SHP77 treated with DMSO at 0.1 percent for 48 hours (cell line): ENCODE measurements around the gene MLH1.

Experiments
- DNase-seq: peaks from one replicate; lab custom pipeline; 2025; lab: John Stamatoyannopoulos, UW

MLH1 gene

DNA sequence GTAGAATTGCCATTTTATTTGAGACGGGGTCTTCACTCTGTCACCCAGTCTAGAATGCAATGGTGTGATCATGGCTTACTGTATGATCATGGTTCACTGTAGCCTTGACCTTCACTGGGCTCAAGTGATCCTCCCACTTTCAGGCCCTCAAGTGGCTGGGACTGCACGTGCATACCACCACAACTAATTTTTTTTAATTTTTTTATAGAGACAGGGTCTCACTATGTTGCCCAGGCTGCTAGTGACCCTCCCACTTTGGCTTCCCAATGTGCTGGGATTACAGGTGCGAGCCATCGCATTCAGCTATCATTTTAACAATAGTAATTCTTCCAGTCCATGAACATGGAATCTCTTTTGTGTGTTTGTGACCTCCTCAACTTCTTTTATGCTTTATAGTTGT lies 12.3 kb upstream of the MLH1 start:
- DNase-seq, result no peak

DNA sequence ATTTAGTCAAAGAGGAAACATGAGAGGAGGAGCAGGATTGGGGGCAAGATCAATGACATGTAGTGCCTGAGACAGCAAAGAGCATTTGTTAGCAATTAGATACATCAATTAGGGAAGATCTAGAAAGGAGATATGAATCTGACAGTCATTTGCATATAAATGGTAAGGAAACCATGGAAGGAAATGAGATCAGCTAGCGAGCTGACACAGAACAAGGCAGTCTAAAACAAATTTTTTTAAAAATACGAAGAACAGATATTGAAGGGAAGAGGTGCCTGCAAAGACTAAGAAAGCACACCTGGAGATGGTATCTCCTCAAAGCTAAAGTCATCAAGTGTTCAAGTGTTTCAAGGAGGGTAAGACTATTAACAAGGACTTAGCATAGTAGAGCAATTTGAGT lies 5.0 kb upstream of the MLH1 start:
- DNase-seq, result no peak

DNA sequence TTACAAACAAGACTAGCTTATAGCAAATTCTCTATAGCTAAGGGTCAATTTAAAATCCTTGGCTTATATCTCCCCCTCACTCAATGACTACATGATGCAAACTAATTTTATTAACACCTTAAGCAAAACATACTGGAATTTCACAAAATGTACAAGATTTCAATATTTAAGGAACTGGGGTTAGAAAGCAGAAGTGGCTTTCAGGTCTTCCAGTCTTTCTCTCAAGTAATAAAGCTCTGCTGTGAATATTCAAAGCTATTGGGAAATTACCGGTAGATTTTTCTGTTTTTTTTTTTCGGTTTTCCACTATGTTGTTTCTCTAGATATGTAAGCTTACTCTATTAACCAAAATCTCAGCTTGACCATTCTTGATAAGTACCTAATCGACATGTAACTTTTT lies 4.3 kb upstream of the MLH1 start:
- no peak for DNase-seq

DNA sequence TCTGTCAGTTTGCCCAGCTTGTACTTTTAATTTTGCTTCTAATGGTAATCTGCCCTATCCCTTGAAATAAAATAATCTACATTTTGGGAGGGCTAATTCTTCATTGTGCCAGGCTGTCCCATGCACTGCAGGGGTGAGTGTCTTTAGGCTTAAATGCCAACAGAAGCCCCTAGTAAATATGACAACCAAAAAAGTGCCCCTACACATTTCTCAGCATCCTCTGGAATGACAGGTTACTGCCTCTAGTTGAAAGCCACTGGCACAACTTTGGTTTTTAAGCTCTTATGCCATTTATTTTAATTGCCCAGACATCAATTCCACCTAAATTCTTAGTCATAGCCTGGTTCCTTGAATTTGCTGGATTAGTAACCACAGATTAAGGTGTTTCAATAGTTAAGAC lies 3.8 kb upstream of the MLH1 start:
- no peak for DNase-seq

DNA sequence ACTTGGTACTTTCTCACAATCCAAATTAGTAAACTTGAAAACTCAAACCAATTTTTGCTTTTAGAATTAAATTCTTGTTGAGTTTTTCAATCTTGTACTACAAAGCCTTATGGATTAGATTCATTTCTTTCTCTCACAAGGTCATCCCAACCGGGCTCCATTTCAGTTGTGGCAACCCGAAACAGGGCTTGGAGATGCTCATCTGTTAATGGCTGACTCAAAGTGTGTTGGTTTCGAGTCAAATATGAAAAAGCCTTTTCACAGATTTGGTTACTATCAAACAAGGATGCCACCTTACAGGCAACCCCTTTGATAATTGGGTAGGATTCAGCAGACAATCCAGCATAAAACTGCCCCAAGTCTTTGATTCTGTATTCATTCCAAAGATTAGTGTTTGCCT lies 2.2 kb upstream of the MLH1 start:
- no peak for DNase-seq

DNA sequence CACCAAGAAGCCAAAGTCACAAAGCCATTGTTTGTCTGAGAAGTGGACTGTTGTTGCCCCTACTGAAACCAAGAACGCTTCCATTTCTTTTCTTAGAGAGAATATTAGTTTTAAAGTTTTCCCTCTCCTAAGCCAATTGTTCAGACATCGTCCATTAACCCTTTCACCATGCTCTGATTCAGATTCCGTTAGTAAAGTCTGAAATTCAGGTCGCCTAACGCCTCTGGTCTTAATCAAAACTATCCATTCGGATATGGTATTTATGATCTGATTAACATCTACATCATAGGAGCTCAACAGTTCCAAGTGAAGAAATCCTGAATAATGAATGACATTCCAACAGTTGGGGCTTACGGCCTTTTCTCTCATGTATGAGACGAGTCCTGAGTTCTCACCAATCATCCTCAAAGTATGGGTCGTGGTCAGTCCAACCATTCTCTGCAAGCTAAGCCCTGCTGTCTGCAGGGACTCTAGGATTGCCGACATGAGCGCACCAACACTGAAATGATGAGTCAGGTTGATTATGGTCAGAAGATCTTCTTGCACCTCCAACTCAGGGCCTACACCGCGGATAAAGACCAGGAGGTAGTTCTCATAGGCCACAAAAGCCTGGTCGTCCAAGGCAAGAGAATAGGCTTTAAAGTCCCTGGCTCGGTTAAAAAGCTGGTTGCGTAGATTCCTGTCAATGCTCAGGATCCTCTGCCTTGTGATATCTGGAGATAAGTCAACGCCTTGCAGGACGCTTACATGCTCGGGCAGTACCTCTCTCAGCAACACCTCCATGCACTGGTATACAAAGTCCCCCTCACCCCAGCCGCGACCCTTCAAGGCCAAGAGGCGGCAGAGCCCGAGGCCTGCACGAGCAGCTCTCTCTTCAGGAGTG lies 1.2 kb upstream of the MLH1 start:
- no peak for DNase-seq

DNA sequence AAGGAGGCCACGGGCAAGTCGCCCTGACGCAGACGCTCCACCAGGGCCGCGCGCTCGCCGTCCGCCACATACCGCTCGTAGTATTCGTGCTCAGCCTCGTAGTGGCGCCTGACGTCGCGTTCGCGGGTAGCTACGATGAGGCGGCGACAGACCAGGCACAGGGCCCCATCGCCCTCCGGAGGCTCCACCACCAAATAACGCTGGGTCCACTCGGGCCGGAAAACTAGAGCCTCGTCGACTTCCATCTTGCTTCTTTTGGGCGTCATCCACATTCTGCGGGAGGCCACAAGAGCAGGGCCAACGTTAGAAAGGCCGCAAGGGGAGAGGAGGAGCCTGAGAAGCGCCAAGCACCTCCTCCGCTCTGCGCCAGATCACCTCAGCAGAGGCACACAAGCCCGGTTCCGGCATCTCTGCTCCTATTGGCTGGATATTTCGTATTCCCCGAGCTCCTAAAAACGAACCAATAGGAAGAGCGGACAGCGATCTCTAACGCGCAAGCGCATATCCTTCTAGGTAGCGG lies 452 bp upstream of the MLH1 start, which contains the start of gene EPM2AIP1:
TSS of gene EPM2AIP1 (minus strand) at position 326 of the 520 bp plus-strand sequence. CDS start at position 272, 54 bp downstream.
- no peak for DNase-seq

DNA sequence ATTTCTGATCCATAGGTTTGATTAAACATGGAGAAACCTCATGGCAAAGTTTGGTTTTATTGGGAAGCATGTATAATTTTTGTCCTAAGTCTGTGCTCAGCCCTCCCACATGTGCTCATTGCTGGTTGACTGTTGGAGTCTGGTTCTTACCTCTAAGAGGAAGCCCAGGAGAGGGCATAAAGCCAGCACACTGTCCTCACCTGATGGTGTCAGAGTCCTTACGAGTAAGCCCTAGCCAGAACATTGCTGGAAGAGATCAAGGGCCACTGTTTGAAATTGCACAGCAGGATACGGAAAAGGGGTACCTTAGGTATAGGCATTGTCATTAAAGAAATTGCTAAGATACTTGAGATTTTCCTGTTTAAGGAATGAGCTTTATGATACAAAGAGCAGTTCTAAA lies 21.3 kb downstream of the MLH1 start:
- DNase-seq, result no peak

DNA sequence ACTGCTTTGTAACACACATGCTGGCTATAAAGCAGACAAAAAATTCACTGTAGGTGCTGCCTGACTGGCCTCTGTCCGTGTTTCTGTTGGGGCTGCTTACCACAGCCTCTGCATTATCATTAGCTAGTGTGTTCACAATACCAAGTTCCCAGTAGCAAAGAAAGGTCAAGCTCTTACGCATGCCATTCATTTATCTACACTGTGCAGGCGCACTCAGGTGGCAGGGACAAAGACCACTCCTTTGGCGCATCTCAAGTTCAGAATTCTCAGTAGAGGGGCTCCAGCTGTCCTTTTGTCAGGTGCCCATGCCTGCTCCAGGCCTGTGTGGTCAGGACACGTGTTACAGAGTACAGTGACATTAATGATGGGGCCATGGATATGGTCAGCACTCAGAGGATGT lies 22.3 kb downstream of the MLH1 start:
- DNase-seq, result no peak

DNA sequence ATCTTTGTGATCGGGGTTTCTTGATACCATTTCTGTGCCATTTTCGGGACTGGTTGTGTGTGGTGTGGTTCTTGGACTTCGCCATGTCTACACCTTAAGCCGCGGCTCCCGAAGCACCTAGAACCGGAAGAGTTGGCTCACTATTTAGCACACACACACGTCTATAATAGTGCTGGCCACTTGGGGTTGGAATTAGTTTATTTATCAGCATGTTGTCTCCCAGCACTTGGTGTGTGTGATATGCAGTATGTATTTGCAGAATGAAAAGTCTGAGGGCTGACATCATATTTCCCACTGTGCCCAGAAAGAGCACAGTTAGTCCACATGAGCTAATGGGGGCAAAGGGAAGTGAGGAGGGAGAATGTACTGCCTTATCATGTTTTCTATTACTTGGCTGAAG lies 23.6 kb downstream of the MLH1 start:
- no peak for DNase-seq

DNA sequence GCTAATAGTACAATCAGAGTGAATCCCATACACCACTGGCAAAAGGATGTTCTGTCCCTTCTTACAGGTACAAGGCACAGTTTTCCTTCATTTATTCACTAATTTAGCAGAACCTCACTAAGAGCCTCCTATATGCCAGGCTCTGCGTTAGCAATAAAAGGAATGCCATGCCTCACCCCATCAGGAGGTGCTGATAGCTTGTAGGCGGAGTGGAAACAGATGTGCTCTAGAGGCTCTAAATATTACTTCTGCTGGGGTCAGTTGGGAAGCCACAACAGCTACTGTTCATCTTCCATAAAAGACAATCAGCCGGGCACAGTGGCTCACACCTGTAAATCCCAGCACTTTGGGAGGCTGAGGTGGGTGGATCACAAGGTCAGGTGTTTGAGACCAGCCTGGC lies 24.4 kb downstream of the MLH1 start:
- no peak for DNase-seq

DNA sequence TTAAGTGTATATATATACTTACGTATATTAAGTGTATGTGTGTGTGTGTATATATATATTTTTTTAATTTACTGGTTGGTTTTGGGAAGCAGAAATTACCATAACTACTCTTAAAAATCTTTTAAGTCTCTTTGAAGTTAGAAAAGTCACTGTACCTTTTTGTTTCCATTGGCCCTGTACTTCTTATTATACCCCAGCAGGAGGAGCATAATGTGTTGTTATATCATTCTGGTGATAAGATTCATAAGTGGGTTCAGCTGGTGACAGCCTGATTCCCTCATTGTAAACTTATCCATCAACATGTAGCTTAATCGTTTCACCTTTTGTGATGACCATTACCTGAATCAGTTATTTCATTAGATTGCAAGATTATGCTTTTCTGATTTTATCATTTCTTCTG lies 30.8 kb downstream of the MLH1 start:
- DNase-seq, result no peak

DNA sequence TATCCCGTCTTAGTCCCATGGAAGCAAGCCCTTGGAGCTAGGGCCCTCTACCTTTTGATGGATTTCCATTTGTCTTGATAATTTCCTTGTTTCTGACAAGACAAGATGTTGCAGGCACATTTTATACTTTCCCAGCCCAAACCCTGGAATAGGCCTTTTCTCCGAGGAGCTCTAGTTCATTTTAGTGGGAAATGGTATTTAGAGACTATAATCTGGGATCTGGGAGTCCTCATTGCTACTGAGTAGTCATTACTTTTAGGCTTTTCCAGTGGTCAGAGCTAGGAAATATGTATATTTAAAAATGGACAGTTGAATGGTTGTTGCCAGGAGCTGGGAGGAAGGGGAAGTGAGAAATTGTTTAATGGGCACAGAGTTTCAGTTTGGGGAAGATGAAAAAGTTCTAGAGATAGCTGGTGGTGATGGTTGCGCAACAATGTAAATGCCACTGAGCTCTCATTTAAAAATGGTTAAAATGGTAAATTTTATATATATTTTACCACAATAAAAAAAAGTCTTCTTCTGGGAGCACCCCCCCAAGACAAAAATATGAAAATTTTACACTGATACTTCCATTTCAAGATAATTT lies 31.6 kb downstream of the MLH1 start:
- DNase-seq, result no peak

DNA sequence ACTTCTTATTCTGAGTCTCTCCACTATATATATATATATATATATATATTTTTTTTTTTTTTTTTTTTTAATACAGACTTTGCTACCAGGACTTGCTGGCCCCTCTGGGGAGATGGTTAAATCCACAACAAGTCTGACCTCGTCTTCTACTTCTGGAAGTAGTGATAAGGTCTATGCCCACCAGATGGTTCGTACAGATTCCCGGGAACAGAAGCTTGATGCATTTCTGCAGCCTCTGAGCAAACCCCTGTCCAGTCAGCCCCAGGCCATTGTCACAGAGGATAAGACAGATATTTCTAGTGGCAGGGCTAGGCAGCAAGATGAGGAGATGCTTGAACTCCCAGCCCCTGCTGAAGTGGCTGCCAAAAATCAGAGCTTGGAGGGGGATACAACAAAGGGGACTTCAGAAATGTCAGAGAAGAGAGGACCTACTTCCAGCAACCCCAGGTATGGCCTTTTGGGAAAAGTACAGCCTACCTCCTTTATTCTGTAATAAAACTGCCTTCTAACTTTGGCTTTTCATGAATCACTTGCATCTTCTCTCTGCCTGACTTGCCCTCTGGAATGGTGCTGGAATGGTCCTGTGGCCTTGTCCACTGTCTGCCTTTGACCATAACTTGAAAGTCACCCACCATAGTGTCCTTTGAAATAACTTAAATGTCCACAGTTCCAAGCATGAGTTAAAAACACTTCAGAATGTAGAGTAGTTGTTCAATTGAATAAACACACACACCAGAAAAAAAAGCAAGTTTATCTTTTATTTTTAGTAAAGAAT lies 32.4 kb downstream of the MLH1 start:
- DNase-seq, result no peak

DNA sequence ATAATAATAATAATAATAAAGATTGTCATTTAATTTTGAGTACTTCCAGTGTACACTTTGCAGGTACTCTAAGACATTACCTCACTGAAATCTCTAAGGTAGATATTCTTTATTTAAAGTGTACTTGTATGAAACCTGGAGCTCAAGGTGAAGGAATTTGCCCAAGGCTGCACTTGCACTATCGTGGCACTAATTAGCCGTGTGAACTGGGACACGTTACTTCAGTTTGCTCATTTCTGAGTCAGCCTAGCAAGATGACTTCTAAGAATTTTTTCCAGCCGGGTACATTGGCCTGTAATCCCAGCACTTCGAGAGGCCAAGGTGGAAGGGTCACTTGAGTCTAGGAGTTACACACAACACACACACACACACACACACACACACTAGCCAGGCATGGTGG lies 33.5 kb downstream of the MLH1 start:
- no peak for DNase-seq

DNA sequence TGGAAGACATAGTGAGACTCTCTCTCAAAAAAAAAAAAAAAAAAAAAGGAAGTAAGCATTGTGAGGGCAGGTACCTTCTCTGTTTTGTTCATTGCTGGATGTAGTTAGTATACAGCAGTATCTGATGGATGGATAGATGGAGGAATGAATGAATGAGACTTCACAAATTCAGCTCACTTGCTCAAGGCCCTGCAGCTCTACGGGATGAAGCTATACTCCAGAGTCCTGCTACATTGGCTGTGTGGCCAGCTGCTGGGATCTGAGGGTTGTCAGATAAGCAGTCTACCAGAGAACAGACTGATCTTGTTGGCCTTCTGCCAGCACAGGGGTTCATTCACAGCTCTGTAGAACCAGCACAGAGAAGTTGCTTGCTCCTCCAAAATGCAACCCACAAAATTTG lies 35.0 kb downstream of the MLH1 start:
- no peak for DNase-seq

DNA sequence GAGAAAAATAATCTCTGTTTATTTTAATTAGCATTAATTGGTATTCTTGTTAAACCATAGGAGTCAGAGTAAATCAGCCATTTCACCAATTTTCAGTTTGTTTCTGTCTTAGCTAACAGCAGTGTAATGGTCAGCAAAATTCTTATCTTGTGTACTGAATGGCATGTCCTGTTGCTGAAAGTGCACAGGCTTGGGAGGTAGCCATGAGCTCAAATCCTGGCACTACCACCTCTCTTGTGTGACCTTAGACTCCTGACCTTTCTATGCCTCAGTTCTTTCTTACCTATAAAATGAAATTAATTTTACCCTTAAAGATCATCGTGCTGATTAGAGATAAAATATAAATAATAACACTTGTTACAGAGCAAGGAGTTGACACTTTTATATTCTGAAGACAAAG lies 35.8 kb downstream of the MLH1 start:
- DNase-seq, result no peak

DNA sequence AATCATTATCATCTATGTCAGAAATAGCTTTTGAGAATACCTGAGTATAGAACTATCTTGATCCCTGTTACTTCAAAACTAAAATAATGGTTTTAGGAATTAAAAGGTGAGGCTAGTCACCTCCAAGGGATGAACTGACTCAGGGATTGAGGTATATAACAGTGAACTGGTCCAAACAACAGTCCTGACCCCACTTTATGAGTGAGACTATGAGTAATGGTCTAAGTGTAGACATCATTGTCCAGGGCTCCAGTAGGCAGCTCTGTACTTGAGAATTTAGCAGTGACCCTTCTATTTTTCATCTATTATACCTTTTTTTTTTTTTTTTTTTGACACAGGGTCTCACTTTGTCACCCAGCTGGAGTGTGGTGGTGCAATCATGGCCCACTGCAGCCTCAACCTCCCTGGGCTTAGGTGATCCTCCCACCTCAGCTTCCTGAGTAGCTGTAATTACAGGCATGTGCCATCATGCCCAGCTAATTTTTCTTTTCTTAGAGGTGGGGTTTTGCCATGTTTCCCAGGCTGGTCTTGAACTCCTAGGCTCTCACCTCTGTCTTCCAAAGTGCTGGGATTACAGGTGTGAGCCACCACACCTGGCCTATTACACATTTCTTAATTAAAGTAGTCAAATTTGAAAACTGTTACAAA lies 36.3 kb downstream of the MLH1 start:
- DNase-seq, result no peak

DNA sequence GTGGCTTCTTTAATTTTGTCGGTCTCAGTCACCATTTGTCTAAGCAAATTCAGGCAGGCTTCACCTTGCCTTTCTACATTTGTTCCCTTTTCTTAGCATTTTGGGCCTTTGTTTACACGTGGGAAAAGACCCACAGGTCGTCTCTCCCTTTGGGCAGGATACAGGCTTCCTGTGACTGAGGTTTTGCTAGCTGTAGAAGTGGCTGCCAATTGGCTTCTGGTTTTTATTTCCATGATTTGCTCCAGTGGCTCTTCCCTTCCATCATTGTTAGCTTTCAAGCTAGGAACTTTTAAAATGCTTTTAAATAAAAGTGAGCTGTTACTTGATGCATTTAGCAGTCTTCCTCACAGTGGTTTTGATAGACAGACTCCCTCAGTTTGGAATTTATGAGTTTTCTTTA lies 37.3 kb downstream of the MLH1 start:
- no peak for DNase-seq

DNA sequence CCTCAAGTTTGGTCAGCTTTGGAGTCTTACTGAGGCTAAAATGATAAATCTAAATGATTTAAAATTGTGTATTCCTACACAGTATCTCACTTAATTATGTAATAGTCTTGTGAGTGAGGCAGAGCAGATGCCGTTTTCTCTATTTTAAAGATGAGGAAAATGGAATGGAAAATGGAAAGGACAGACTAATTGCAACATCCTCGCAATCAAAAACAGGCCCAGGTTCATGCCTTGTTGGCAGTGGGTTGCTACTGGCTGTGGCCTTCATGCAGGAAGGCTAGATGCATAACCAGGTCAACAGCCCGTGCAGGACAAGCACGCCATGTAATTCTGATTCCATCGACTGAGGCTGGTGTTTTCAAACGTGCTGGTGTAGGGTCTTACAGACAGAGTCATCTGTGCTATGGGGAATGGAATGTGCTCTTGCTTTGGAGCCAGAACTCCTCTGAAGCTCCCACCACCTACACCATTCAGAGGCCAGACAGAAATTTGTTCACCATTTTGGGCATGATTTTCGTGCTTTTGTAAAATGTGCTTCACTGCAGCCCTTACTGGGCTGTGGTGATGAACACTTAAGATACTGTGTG lies 37.9 kb downstream of the MLH1 start:
- no peak for DNase-seq

DNA sequence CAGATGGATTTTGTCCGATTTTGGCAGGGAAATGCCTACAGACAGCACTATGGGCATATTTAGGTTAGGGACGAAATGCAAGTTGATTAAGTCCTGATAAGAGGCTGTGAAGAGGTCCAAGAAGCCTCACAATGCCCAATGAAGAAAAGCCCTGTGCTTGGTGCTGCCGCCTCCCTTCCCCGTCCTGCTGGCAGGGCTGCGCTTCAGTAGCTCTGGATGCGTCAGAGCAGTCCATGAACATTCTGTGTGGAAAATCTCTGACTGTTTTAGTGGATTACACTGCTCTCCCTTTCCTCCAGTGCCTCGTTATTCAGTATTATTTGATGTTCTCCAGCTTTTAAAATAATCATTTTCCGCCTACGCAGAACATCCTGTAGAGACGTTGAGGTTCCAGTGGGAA lies 39.6 kb downstream of the MLH1 start:
- DNase-seq, result no peak

DNA sequence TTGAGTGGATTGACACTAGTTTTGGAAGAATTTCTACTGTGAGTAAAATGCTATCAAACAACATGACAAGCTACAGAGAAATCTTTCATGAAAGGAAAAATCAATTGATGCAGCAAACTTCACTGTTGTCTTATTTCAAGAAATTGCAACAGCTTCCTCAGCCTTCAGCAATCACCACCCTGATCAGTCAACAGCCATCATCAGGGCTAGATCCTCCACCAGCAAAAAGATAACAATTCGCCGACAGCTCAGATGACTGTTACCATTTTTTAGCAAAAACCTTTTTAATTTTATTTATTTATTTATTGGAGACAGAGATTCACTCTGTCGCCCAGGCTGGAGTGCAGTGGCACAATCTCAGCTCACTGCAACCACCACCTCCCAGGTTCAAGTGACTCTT lies 44.0 kb downstream of the MLH1 start:
- DNase-seq, result no peak
